HG02884 (cell line): ENCODE measurements around the gene WWTR1.

Experiments used
- ATAC-seq: cut with Tn5 transposase; IDR thresholded peaks from one replicate; pipeline ENCODE4 v1.9.1; 2021; ENCODE audit warnings: mild to moderate bottlenecking, moderate library complexity; ENCODE audit not compliant: unreplicated experiment

WWTR1 gene

DNA sequence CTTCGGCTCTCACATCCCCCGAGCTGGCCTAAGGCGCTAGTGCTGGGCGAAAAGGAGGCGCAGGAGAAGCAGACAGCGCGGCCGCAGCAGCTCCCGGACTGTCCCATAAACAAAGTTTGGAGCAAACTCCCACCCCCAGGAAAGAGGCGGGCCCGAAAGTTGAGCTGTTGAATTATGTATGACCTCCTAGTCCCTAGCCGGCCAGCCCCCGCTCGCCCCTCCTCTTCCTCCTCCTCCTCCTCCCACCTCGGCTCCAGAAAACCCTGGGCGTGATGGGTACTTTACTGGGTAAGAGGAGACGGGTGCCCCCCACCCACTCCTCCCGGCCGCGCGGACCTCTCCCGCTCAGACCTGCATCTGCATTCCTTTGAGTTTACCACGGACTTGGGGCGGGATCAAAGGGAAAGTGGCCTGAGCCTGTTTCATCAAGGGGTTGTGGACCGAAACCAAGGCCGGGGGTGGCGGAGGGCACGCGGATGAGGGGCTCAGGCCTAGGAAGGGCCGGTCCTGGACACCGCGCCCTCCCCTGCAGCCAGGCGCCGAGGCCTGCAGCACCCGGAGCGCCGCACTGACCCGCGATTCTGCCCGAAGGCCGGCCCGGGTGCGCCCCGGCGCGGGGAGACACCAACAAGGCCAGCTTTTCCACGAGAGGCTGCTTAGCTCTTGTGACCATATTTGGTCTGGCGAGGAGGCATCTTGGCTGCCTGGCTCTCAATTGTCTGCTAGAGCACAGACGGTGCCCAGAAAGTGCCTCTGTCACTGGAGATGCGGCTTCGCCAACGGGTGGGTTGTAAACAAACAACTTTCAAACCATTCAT, at the start of gene WWTR1:
WWTR1 (minus strand) TSS at position 100 of the 818 bp plus-strand sequence. CDS start 719 bp downstream, outside the sequence.
- ATAC-seq: peak; percentile 83

DNA sequence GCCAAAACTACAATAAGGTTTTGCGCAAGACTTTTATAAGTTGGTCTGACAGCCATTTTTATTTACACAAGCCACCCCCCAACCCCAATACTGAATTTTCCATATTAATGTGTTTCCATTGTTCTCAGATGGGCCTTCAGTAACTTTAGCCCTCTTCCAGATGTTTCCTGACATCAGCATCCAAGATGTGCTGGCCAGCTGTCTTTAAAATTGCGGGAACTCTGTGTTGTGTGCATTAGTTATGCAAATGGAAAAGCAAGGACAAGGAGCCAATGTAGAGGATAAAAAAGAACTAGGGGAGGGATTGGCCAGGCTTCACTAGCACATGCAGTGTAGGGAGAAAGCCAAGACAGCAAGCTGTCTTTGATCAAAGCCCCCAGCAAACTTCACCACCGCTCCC, 49.1 kb upstream of the WWTR1 start:
- no peak for ATAC-seq

DNA sequence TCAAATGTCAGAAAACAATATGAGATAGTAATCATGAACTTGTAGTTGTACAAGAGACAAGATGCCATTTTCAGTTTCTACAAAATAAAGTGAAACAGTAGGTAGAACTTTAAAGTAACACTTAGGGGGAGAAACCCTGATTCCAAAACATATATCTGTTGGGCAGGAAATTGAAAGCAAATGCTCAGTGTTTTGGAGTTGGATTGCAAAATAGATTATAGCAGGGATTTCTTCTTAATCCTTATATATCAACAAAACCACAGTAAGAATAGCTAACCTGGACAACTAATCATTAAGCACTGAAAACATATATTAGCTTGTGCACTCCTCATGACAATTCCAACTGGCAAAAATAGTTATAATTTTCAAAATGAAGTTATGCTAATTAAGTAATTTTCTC, 47.6 kb upstream of the WWTR1 start:
- no peak for ATAC-seq

DNA sequence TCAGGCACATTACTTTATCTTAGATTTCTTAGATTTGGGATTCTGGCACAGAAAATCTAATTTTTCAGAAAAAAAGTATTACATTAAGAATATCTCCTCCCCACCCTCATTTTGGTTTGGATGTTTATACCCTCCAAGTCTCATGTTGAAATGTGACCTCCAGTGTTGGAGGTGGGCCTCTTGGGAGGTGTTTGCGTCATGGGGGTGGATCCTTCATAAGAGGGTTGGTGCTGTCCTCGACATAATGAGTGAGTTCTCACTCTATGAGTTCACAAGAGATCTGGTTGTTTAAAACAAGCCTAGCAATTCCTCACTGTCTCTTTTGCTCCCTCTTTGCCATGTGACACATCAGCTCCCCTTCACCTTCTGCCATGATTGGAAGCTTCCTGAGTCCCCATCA, 45.6 kb upstream of the WWTR1 start:
- no peak for ATAC-seq

DNA sequence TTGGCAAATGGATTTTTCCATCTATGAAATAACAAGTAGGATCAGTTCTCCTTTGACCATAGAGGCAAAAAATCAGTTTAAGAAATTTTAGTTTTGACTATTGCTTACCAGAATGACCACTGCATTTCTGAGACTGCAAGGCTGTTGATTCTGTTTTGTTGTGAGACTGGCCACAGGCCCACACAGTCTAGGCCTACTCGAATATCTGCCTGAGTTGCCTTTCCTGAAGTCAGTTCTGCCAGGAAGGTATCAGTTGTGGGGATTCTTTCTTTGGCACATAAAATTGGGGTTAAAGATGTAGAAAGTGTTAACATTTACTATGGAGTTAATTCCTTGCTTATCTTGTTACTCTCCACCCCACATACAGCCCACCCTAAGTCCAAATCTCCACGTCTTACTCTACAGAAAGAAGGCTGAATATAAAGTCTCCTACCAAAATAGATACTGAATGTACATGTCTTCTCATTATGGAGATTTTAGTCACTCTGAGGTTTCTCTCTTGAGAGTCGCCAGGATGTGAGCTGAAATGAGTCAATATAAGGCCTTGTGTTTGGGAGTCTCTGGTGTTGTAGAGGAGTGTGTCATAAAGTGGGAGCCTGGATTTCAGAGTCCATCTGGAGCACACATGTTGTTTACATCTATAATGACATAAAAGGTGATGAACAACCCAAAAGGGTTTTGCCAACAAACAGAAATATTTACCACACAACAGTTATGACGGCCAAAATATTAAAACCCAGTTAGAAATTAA, 45.0 kb upstream of the WWTR1 start:
- ATAC-seq: no peak

DNA sequence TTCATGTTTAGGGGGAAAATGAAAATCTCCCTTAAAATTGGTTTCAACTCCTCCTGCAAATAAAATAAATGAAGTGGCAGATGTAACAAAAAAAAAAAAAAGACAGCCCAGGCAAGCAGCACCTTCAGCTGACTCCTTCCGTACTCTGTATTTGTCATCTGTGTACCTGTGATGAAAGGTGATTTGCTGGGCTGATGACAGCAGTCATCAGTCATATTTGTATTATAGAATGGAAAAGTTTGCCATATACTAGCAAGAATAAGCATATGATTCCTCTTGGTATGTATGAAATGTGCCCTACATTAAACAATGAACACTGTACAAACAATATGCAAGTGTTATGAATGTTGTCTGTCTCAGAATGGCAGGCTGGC, 44.1 kb upstream of the WWTR1 start:
- no peak for ATAC-seq

DNA sequence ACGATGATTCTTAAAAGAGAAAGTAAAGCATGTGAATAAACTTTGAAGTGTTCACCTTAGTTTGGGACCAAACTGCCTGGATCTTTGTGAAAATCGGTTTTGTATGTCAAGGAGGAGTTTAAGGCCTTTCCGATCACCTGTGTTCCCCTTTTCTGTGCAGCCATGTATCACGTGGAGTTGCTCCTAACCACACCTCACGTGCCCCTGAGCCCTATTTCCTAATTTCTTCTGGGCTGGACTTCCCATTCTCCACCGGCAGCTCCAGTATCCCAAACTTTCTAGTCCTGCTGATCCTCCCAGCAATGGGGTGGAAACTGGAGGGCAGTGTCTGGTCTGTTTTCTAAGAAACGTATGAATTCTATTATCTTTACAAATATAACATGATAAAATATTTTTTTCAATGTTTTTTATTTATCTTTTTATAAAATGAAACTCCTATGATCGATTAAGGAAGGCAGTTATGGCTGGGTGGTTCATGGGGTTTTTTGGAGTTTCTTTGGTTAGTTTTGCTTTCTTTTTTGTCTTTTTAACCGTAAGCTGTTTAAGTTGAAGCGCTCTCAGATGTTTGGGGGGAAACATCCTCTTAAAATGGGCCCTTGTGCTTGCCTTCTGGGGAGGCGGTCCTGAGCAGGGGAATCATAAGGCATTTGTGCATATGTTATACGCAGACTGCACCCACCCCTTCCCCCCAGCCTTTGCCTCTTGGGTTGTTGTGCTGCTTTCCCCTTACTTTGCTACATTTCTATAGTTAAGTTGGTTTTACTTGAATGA, 43.6 kb upstream of the WWTR1 start:
- ATAC-seq: no peak

DNA sequence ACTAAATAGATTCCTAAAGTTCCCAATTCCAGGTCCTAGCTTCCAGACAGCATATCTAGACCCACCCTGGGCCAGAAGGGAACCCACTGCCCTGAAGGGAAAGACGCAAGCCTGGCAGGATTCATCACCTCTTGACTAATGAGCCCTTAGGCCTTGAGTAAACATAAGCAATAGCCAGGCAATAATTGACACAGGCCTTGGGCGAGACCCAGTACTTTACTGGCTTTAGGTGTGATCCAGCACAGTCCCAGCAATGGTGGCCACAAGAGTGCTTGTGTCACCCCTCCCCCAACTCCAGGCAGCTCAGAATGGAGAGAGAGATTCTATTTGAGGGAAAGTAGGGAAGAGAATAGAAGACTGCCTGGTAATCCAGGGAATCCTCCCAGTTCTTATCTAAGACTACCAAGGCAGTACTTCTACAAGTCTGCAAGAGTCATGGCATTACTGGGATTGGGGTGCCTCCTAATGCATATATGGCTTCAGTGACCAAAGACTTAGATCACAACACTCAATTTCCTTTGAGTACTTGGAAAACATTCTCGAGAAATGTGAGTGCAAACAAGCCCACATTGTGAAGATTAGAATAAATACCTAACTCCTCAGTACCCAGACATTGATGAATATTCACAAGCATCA, 30.4 kb upstream of the WWTR1 start:
- ATAC-seq: no peak

DNA sequence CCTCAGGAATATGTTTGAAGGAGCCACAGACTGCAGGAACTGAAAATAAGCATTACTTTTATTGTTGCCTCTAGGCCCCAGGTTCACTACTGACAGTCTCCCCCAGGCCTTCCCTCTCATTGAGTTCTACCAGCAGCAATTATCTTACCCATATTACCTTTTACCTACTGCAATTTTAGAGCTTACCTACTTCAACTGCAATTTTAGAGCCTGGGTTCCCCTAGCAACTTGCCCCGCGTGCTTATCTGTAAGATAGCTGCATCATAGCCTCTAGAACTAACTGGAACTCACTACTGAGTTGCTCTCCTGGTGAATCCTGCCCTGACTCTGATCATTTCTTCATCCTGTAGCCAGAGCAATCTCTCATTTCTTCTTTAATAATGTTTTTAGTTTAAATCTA, 29.2 kb upstream of the WWTR1 start:
- ATAC-seq: no peak

DNA sequence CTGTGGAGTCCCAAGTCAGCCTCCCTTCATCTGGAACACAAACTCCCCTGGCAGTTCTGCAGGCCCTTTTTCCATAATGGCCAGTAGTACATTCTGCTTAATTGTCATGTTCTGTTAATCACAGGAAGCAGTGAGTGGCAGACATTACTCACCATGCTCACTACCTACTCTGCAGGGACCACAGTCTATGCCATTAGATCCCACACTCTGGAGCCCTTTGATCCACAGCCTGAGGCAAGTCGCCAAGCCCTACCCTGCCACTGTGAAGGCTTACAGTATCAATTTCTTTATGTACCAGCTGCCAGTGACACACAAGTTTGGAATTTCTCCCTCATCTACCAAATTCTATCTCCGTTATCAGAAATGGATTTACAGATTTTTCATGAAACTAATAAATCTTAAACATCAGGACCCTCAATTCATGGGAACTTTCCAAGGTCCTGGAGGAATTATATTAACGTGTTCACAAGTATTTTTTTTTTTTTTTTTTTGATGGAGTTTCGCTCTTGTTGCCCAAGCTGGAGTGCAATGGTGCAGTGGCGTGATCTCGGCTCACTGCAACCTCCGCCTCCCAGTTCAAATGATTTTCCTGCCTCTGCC, 20.6 kb upstream of the WWTR1 start:
- no peak for ATAC-seq

DNA sequence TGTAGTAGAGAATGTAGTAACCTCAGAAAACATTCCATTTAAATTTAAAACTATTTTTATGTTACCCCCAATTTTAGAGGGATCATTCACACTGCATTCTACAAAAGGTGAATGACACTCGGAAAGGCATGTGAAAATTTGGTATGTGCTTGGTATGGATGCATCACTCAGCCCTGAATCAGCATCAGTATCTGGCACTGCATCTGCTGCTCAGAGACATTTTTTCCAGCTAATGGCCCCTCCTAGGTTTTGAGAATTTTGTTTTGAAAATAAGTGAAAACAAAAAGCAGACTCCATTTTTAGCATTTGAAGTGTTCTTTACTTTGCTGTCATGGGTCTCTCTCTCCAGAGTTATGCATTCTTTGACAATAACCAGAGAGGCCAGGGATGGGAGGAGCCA, 15.6 kb upstream of the WWTR1 start:
- no peak for ATAC-seq

DNA sequence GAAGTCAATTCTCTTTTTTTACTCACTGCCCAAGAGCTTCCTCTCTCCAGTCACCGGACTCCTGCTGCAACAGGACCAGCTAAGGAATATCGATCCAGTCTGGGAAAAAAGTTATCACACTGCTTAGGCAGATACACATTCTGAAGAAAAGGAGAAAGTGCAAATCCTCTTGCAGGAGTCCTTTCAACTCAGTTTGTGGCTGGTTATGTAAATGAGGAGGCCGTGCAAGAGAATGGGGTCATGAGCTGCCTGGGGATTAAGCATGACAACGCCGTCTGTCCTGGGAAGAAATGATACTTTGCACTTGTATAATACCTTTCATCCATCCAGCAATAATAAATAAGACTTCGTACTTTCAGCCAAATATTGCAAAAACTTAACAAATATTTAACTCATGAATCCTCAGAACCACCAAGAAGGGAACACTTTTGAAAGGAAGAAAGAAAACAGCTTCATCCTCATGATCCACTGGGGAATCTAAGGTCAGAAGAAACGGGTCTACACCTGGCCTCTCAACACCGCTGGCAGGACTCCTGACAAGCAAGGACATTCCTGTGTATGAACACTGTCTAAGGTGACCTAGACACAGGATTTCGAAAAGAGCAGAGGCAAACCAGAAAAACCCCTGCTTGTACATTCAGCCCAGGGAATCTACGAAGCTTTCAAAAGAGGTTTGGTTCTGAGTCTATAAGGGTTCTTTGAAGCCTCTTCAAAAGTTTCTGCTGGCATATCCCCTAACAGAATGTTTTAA, 13.1 kb upstream of the WWTR1 start:
- ATAC-seq: no peak

DNA sequence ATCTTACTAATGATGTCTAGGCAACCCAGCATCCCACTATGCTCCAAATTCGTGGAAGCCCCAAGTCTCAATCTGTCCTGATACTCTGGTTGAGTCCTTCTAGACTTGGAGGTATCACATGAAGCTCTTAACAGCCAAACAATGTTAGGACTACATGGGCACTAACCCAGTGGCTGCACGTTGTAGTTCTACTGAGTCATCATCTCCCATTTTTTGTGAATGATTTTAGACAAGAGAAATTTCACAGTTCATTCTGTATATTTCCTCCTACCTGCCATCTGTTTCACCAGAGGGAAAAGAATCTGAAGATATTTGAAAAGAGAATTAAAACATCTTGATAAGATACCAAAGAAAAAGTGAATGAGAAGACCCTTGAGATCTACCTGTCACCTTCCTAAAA, 9.8 kb upstream of the WWTR1 start:
- ATAC-seq: no peak

DNA sequence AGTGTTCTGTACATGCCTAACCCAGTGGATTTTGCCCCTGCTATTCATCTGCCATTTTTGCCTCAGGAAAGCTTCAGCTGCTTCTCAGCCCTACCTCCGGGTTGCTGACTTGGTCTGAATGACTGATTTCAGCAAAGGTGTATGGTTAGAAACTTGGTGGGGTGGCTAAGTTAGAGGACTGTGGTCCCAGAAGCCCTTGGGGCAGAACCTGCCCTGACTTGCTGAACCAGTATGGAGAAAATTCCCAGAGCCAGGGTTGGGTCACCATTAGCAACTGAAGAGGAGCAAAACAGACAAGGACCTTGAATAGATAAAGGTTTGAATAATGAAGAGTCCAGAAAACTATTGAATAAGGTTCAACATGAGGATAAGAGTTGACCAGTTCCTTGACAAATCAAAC, 6.1 kb upstream of the WWTR1 start:
- ATAC-seq: no peak

DNA sequence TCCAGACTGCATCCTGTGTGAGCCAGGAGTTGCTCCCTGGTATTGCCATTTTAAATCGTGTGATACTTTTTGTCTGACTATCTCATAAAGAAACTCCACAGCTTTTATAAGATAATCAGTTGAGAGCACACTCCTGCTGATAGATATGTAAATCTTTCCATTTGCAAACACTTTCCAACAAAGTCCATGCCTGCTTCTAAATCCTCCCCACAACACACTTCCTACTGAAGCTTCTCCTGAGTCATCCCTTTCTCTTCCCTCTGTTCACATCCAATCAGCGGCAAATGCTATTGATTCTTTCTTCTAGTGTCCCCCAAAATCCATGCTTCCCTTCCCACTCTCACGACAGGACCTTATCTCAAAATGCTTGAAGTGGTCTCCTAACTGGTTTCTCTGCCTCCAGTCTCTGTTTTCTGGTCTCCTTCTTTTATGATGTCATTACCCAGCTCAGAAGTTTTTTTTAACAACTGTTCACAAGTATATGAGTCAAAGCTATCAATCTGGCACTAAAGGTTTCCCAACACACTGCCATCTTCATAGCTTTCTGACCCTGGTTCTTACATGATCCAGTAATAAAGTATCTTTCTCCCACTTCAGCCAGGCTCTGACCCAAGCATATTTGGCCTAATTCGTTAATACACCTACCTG, 4.5 kb upstream of the WWTR1 start:
- ATAC-seq: no peak

DNA sequence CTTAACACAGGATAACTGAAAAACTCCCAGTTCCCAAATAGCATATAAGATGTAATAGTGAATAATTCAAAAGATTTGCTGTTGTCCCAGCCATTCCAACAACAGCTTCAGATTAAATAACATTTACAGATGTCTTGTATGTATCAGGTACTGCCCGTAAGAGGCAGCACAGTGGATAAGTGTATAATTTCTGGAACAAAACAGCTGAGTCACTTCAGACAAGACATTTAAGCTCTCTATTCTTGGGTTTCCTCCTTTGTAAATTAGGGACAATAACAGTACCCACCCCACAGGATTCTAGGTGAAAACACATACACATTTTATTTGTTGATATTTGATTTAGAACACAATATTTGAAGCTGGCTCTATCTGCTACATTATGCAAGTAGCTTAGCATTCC, 2.6 kb upstream of the WWTR1 start:
- ATAC-seq: no peak

DNA sequence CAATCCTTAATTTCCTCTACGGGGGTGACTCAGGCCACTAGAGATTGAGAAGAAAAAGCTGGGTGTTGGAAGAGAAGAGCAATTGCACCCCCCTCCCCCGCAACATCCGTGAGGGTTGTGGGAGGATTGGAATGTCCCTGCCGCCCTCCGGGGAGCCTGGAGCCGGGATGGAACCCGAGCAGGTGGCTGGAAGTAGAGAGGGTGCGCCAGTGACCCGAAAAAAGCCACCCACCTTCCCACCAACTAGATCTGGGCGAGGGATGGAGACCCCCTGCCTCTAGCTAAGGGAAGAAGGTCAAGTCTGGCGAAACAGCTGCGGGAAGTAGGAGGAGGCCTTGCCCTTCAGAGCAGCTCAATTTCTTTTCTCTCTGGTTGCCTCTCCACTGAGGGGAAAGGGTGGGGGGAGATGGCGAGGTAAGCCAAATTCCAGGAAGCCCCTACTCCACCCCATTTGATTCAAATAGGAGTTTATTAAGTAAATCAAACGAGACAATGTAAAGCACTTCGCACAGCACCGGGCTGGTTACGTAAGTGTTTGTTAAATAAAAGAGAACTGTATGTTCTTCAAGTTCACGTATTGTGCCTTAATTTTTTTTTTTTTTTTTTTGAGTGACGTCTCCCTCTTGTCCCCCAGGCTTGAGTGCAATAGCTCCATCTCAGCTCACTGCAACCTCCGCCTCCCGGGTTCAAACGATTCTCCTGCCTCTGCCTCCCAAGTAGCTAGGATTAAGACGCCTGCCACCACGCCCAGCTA, 1.1 kb upstream of the WWTR1 start:
- ATAC-seq: peak; percentile 8

DNA sequence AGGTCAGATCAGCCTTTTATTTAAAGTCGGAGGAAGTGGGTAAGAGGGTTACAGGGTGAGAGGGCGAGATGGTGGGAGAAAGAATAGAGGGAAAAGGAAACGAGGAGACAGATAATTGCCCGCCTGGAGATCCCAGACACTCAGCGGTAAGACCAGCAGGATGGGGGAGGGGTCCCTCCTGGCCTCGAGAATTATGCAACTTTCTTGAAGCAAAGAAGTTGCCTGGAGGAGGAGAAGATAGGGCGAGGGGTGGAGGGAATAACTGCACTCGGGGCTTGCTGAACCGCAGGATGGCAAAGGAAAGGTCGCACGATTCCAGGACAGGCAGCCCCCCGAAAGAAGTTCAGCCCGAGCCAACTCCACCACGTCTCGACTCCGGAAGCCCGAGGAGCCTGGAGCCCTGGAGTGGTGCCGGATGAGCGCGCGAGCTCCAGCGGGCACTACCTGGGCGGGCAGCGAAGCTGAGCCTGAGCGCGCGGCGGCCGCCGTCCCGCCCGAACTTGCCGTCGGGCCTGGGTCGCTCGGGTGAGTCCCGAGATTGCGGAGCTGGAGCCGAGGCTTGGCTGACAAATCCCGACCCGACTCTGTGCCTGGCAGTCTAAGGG, 402 bp downstream of the WWTR1 start:
- ATAC-seq: peak; percentile 23
